Kidney epithelial cell (primary cell): ENCODE measurements around the gene SYNC. TPM values are rescaled to one million over a fixed set of nuclear protein-coding genes. Genes with fewer than 3 reads are reported as not detected.
A peak's percentile ranks its signal among the peaks of the same experiment; 100 is the strongest.

Experiments
- DNase-seq: peaks from one replicate; pipeline ENCODE4 v3.0.0-alpha.2; 2010; ENCODE audit warnings: low read depth
- H3K27me3 ChIP-seq: 2 replicates; pipeline ENCODE4 v1.6.0; 2011; ENCODE audit warnings: low read length; ENCODE audit not compliant: control insufficient read depth, insufficient read depth
- H3K36me3 ChIP-seq: 2 replicates; pipeline ENCODE4 v1.5.1; 2011; ENCODE audit warnings: low read length; ENCODE audit not compliant: control insufficient read depth, insufficient read depth
- H3K4me3 ChIP-seq: 2 replicates; pipeline ENCODE4 v1.5.1; 2011; ENCODE audit warnings: low read depth, mild to moderate bottlenecking, control low read depth, low read length
- total RNA-seq: library from RNA; depleted of rRNA; stranded (reverse); fragments of >200 nt; gene quantifications from 2 replicates; pipeline ENCODE4 v1.2.3, GENCODE V29; 2015
- TF ChIP-seq, protein P1 (sequence below): IDR thresholded peaks from 2 replicates; pipeline ENCODE4 v1.5.1; 2011; ENCODE audit warnings: mild to moderate bottlenecking, moderate library complexity, low read length, control low read depth, inconsistent platforms; ENCODE audit not compliant: insufficient read depth, poor library complexity, severe bottlenecking

Gene SYNC
- total RNA-seq, 1 donor from 2014 or later = 3.8 TPM

- TF ChIP-seq, protein P1, sequence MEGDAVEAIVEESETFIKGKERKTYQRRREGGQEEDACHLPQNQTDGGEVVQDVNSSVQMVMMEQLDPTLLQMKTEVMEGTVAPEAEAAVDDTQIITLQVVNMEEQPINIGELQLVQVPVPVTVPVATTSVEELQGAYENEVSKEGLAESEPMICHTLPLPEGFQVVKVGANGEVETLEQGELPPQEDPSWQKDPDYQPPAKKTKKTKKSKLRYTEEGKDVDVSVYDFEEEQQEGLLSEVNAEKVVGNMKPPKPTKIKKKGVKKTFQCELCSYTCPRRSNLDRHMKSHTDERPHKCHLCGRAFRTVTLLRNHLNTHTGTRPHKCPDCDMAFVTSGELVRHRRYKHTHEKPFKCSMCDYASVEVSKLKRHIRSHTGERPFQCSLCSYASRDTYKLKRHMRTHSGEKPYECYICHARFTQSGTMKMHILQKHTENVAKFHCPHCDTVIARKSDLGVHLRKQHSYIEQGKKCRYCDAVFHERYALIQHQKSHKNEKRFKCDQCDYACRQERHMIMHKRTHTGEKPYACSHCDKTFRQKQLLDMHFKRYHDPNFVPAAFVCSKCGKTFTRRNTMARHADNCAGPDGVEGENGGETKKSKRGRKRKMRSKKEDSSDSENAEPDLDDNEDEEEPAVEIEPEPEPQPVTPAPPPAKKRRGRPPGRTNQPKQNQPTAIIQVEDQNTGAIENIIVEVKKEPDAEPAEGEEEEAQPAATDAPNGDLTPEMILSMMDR = no peak
- Histone ChIP-seq H3K27me3 (no peaks in the 10 kb centered on the region), H3K36me3 (no peaks in the 10 kb centered on the region), H3K4me3 (no peak overlapping the region)
- no peak for DNase-seq
Observed at GRCh38 chr1:32744071-32744425, 41.5 kb upstream of the SYNC start.

DNA sequence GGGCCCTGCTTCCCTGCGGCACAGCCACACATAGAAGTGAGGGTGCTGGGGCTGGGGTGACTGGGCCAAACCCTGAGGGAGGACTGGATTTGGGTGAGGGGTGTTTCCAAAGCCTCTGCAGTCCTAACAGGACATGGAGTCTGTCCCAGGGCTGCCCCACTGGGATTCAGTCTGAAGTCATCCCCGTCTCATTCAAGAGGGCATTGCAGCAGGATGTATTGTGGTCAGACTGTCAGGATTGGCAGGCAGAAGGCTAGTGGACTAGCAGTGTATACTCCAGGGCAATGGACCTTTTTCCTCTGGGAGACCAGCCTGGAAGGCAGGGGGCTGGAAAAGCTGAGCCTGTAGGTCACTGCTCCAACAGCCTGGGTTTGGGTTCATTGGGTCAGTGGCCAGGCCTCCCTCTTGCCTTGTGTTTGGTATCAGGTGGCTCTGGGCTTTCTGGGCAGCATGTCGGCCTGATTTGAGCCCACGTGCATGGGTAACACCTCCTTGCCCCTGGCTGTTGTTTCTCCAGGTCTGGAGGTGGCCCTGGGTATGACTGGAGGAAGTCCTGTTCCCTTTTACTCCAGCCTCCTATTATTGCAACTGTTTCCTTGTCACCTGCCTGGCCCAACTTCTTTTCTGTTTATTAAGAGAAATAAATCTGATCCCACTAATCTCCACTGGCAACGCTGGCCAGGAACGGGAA, 41.0 kb upstream of the SYNC start:
- H3K4me3 ChIP-seq = peak overlapping the region; percentile 84
- no peaks in the 10 kb centered on the region for H3K36me3 ChIP-seq
- TF ChIP-seq, protein P1 = no peak
- no peak for DNase-seq
- no peaks in the 10 kb centered on the region for H3K27me3 ChIP-seq

DNA sequence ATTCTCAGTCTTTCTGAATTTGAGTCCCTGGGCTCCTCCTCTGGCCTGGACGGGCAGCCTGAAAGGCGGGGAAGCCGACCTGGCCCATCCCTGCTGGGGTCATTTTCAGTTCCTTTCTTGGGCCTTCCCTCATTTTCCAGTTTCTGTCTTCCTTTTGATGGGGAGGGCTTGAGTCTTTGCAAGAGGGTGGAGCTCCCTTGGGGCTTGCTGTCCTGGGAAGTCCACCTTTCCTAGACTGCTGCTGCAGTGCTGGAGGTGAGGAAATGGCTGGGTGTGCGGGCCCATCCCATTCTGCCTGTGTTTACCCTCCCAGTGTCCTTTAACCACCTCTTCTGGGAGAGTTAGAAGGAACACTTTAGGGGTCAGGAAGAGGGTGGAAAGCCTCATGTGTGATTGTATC, 40.4 kb upstream of the SYNC start:
- Histone ChIP-seq H3K27me3 (no peaks in the 10 kb centered on the region), H3K36me3 (no peaks in the 10 kb centered on the region), H3K4me3 (peak overlapping the region; percentile 84)
- no peak for DNase-seq
- TF ChIP-seq, protein P1 = no peak

DNA sequence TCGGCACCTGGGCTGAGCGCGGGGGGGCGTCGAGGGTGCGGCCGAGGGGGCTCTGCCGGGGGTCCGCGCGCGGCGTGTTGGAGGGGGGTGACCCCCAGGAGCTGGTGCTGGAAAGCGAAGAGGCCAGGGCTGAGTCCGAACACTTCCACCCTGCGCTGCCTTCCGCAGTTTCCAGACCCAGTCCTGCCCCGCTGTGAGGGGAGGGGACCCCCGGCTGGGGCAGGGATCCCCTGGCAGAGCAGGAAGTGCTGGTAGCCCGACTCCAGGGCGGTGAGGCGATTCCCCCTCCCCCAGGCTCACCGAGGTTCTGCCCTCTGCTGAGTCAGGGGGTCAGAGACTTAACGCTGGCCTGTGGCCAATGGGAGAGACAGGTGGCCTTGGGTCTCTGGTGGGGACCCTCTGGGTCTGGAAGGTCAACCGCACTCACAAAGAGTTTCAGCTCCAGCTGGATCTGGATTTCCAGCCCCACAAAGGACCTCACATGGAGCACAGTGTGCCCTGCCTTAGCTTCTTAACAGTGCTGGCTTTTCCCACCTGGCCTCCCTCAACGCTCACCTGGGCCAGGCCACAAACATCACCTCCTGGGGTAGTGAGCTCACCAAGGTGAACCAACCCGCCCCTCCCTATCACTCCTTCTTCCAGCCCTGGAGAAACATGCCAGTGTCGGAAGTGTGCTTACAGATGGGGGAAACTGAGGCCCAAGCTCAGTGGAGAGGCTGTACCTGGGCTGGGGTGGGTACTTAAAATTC, 39.8 kb upstream of the SYNC start:
- Histone ChIP-seq H3K4me3 (peak overlapping the region; percentile 84), H3K27me3 (no peaks in the 10 kb centered on the region), H3K36me3 (no peaks in the 10 kb centered on the region)
- TF ChIP-seq, protein P1 = no peak
- DNase-seq = no peak

GRCh38 chr1:32741413-32742198, 39.0 kb upstream of the SYNC start:
- TF ChIP-seq, protein P1 = peak; percentile 42
- Histone ChIP-seq H3K27me3 (no peaks in the 10 kb centered on the region), H3K4me3 (peak overlapping the region; percentile 84), H3K36me3 (no peaks in the 10 kb centered on the region)
- DNase-seq = no peak
